SK-N-SH (cell line): ENCODE results near the gene TICAM1. TPM values are rescaled to one million over a fixed set of nuclear protein-coding genes. Genes with fewer than 3 reads are reported as not detected.
"Not testable (repeated sequence)": the region's sequence is repeated elsewhere in the genome, so short reads cannot be mapped to it uniquely, and the experiment has no call there.

Experiments
- CTCF ChIA-PET: fragments of 300-600, 350-600 bp; formaldehyde crosslinking; extraction: SDS; loops from one replicate; lab custom pipeline; 2021; lab: Yijun Ruan, JAX
- POLR2A ChIA-PET: fragments of 350-600 bp; sonication (Branson Sonifier 250); formaldehyde crosslinking; extraction: SDS; loops from one replicate; lab custom pipeline; 2020; ENCODE audit warnings: antibody characterized with exemption, inconsistent platforms; lab: Yijun Ruan, JAX
- DNase-seq: peaks from one replicate; pipeline ENCODE4 v3.0.0; 2012
- H2AFZ ChIP-seq: fragments of 200-600 bp; sonication (generic); 2 replicates; pipeline ENCODE4 v1.8.1; 2016; ENCODE audit warnings: antibody characterized with exemption, mild to moderate bottlenecking, low read depth
- H3F3A ChIP-seq: fragments of 200-600 bp; sonication (generic); replicated peaks from 2 replicates; pipeline ENCODE3; 2016; ENCODE audit warnings: antibody characterized with exemption, mild to moderate bottlenecking; ENCODE audit not compliant: insufficient read depth
- H3K27ac ChIP-seq, 2 experiments: fragments of 200-500 bp in 1 of 2; fragments of 200-600 bp in 1 of 2; sonication (Bioruptor generic) in 1 of 2; sonication (generic), shearing (Covaris generic) in 1 of 2; 2 replicates each; pipeline versions ENCODE4 v1.5.1 to v1.6.1; 2014 to 2016; ENCODE audit warnings: low read depth in 2 of 2, inconsistent platforms in 1 of 2, low read length in 1 of 2, mild to moderate bottlenecking in 1 of 2, mixed read lengths in 1 of 2
- H3K27me3 ChIP-seq: fragments of 200-600 bp; sonication (generic), shearing (Covaris generic); 2 replicates; pipeline ENCODE4 v1.6.1; 2016; ENCODE audit warnings: mixed run types; ENCODE audit not compliant: insufficient read depth
- H3K36me3 ChIP-seq, 2 experiments: fragments of 200-500 bp in 1 of 2; fragments of 200-600 bp in 1 of 2; sonication (Bioruptor generic) in 1 of 2; sonication (generic) in 1 of 2; replicated peaks in 1 of 2; 2 replicates each; pipeline versions ENCODE3 to v1.5.1; 2014 to 2016; ENCODE audit warnings: low read length in 1 of 2, mild to moderate bottlenecking in 1 of 2; ENCODE audit not compliant: insufficient read depth in 2 of 2, control insufficient read depth in 1 of 2
- H3K4me1 ChIP-seq, 2 experiments: fragments of 200-500 bp in 1 of 2; fragments of 200-600 bp in 1 of 2; sonication (Bioruptor generic) in 1 of 2; sonication (generic), shearing (Covaris generic) in 1 of 2; 2 replicates each; pipeline versions ENCODE4 v1.5.1 to v1.6.1; 2014 to 2016; ENCODE audit warnings: low read depth in 1 of 2, low read length in 1 of 2, mixed run types in 1 of 2; ENCODE audit not compliant: insufficient read depth in 2 of 2, control insufficient read depth in 1 of 2
- H3K4me2 ChIP-seq: fragments of 200-600 bp; sonication (generic), shearing (Covaris generic); 2 replicates; pipeline ENCODE4 v1.6.1; 2017; ENCODE audit warnings: mixed run types
- H3K4me3 ChIP-seq, 2 experiments: fragments of 200-500 bp in 1 of 2; fragments of 200-600 bp in 1 of 2; sonication (Bioruptor generic) in 1 of 2; sonication (generic), shearing (Covaris generic) in 1 of 2; 2 replicates each; pipeline versions ENCODE4 v1.5.1 to v1.8.1; 2014 to 2016; ENCODE audit warnings: low read depth in 2 of 2, inconsistent platforms in 1 of 2, low read length in 1 of 2, mild to moderate bottlenecking in 1 of 2, mixed read lengths in 1 of 2, moderate library complexity in 1 of 2
- H3K79me2 ChIP-seq: fragments of 200-600 bp; sonication (generic); 2 replicates; pipeline ENCODE4 v1.8.1; 2017; ENCODE audit warnings: mild to moderate bottlenecking; ENCODE audit not compliant: insufficient read depth
- H3K9ac ChIP-seq: fragments of 200-600 bp; sonication (generic); 2 replicates; pipeline ENCODE4 v1.6.1; 2017; ENCODE audit warnings: mixed run types
- H3K9me2 ChIP-seq: fragments of 200-600 bp; sonication (generic); 2 replicates; pipeline ENCODE4 v1.6.1; 2017; ENCODE audit warnings: mixed run types
- H3K9me3 ChIP-seq: fragments of 200-600 bp; sonication (generic); 2 replicates; pipeline ENCODE4 v1.6.1; 2017; ENCODE audit warnings: mixed run types, mild to moderate bottlenecking, moderate library complexity
- H4K20me1 ChIP-seq: fragments of 200-600 bp; sonication (generic); 2 replicates; pipeline ENCODE4 v1.6.1; 2017; ENCODE audit warnings: mild to moderate bottlenecking, mixed run types; ENCODE audit not compliant: insufficient read depth
- EP300 ChIP-seq, 2 experiments: IDR thresholded peaks; 2 replicates each; pipeline versions ENCODE4 v1.4.0 to v1.6.1; 2012; ENCODE audit warnings: borderline replicate concordance in 1 of 2, low read depth in 1 of 2, low read length in 1 of 2
- FOXM1 ChIP-seq: IDR thresholded peaks from 2 replicates; pipeline ENCODE4 v1.4.0; 2012; ENCODE audit warnings: low read depth, mild to moderate bottlenecking
- WGBS: methylation state at CpG from one replicate; pipeline ENCODE4 v1.1.6; 2017; ENCODE audit warnings: low lambda C conversion rate; 5-methylcytosine and 5-hydroxymethylcytosine counted together
- polyA plus RNA-seq, 3 experiments: library from polyadenylated mRNA; depleted of rRNA; stranded (reverse); fragments of >200 nt; gene quantifications; 2 replicates each; pipeline ENCODE4 v1.2.3, GENCODE V29; 2012
- TF ChIP-seq, protein P1 (sequence below): IDR thresholded peaks from 2 replicates; pipeline ENCODE4; 2012

TICAM1 gene
- polyA plus RNA-seq, 1 of the 3 experiments (the other 2 are of a cell fraction) = 2.7 TPM

DNA sequence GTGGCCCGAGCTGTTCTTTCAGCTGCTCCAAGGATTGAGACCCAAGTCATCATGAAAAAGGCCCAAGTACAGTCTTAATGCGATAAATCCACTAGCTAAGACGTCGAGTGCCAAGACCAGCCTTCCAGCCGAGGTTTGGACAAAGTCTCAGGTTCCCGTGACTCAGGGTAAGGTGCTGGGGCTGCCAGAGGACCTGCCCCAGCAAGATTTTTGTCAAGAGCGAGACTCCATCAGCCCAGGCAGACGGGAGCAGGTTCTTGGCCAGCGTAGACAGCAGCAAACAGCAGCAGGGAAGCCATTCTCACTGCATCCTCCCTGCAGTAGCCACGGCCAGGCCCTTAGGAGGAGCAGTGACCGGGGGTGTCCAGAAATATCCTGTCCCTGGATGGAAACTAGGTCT, 36.5 kb downstream of the TICAM1 start:
- H3K27me3 ChIP-seq = no peaks in the 10 kb centered on the region
- no peak overlapping the region for H3K4me2 ChIP-seq
- peaks cover 5% of the 10 kb centered on the region for H3F3A ChIP-seq
- H3K9me2 ChIP-seq = no peaks in the 10 kb centered on the region
- DNase-seq = no peak
- H3K4me1 ChIP-seq = peaks cover 7 to 8% of the 10 kb centered on the region in 2 experiments; a peak in 2 of 4 replicates
- H3K79me2 ChIP-seq = peaks cover 52% of the 10 kb centered on the region
- TF ChIP-seq EP300 (IDR thresholded peaks at IDR 0.05; ENCODE audit: borderline replicate concordance in 1 of 2, low read depth in 1 of 2, low read length in 1 of 2) (no peak), FOXM1 (no peak)
- TF ChIP-seq, protein P1, sequence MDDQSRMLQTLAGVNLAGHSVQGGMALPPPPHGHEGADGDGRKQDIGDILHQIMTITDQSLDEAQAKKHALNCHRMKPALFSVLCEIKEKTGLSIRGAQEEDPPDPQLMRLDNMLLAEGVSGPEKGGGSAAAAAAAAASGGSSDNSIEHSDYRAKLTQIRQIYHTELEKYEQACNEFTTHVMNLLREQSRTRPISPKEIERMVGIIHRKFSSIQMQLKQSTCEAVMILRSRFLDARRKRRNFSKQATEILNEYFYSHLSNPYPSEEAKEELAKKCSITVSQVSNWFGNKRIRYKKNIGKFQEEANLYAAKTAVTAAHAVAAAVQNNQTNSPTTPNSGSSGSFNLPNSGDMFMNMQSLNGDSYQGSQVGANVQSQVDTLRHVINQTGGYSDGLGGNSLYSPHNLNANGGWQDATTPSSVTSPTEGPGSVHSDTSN = no peak
- ChIA-PET POLR2A (no interaction called here), CTCF (no interaction called here)
- H4K20me1 ChIP-seq = no peaks in the 10 kb centered on the region
- H2AFZ ChIP-seq = no peak overlapping the region
- 79% methylated on average over 10 of the region's 11 CpGs for WGBS
- peaks cover 17 to 29% of the 10 kb centered on the region in 2 experiments for H3K36me3 ChIP-seq
- no peak overlapping the region for H3K9ac ChIP-seq
- H3K27ac ChIP-seq = no peak overlapping the region
- H3K4me3 ChIP-seq = no peak overlapping the region
- no peaks in the 10 kb centered on the region for H3K9me3 ChIP-seq

DNA sequence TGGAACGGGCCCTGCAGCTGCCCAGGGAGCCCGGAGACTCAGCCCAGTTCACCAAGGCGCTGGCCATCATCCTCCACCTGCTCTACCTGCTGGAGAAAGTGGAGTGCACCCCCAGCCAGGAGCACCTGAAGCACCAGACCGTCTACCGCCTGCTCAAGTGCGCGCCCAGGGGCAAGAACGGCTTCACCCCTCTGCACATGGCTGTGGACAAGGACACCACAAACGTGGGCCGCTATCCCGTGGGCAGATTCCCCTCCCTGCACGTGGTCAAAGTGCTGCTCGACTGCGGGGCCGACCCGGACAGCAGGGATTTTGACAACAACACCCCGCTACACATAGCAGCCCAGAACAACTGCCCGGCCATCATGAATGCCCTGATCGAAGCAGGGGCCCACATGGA, 38.2 kb downstream of the TICAM1 start:
- WGBS = 88% methylated on average over 6 of the region's 19 CpGs
- H3K27me3 ChIP-seq, H3F3A ChIP-seq, H3K9me2 ChIP-seq, POLR2A ChIA-PET, H3K27ac ChIP-seq, DNase-seq, H2AFZ ChIP-seq, CTCF ChIA-PET, H4K20me1 ChIP-seq, H3K9me3 ChIP-seq, H3K4me3 ChIP-seq, H3K4me1 ChIP-seq, H3K9ac ChIP-seq: not testable (repeated sequence)
- Histone ChIP-seq H3K4me2 (0 out of 2 replicates have a peak overlapping the region, but pooled peaks have one; percentile 92), H3K79me2 (peaks cover 52% of the 10 kb centered on the region), H3K36me3 (peaks cover 17 to 29% of the 10 kb centered on the region in 2 experiments)

DNA sequence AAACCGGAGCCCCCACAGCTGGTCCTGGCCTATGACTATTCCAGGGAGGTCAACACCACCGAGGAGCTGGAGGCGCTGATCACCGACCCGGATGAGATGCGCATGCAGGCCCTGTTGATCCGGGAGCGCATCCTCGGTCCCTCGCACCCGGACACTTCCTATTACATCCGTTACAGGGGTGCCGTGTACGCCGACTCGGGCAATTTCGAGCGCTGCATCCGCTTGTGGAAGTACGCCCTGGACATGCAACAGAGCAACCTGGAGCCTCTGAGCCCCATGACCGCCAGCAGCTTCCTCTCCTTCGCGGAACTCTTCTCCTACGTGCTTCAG, 38.7 kb downstream of the TICAM1 start:
- peak overlapping the region; percentile 77 to 87; a peak in 2 of 4 replicates for H3K4me3 ChIP-seq
- H3F3A ChIP-seq, H4K20me1 ChIP-seq, H3K9me2 ChIP-seq, H3K27ac ChIP-seq, H3K4me1 ChIP-seq, H3K9ac ChIP-seq, H3K9me3 ChIP-seq, POLR2A ChIA-PET, H3K27me3 ChIP-seq, H2AFZ ChIP-seq, DNase-seq: not testable (repeated sequence)
- peak overlapping the region; percentile 92 for H3K4me2 ChIP-seq
- CTCF ChIA-PET = interaction anchor here (6.0 kb wide), 1 partner anchor 59 kb away, joined by 350 read pairs; the partner anchor contains the start of gene DPP9
- H3K79me2 ChIP-seq = peaks cover 52% of the 10 kb centered on the region
- peaks cover 17 to 29% of the 10 kb centered on the region in 2 experiments for H3K36me3 ChIP-seq
- 95% methylated on average over 13 of the region's 24 CpGs for WGBS

DNA sequence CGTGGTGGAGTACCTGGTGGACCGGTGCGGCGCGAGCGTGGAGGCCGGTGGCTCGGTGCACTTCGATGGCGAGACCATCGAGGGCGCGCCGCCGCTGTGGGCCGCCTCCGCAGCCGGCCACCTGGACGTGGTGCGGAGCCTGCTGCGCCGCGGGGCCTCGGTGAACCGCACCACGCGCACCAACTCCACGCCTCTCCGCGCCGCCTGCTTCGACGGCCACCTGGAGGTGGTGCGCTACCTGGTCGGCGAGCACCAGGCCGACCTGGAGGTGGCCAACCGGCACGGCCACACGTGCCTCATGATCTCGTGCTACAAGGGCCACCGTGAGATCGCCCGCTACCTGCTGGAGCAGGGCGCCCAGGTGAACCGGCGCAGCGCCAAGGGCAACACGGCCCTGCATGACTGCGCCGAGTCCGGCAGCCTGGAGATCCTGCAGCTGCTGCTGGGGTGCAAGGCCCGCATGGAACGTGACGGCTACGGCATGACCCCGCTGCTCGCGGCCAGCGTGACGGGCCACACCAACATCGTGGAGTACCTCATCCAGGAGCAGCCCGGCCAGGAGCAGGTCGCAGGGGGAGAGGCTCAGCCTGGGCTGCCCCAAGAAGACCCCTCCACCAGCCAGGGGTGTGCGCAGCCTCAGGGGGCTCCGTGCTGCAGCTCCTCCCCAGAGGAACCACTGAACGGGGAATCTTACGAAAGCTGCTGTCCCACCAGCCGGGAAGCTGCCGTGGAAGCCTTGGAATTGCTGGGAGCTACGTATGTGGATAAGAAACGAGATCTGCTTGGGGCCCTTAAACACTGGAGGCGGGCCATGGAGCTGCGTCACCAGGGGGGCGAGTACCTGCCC, 39.3 kb downstream of the TICAM1 start:
- Histone ChIP-seq H3K4me2 (peak overlapping the region; percentile 92), H3K9ac (peak overlapping the region; percentile 90), H3K27ac (peak overlapping the region; percentile 68 to 82; a peak in 2 of 4 replicates), H3K36me3 (peaks cover 17 to 29% of the 10 kb centered on the region in 2 experiments), H3K79me2 (peaks cover 47% of the 10 kb centered on the region), H3K4me3 (peak overlapping the region; percentile 77 to 87)
- not testable (repeated sequence) for H3K4me1 ChIP-seq, H4K20me1 ChIP-seq, H3K9me3 ChIP-seq, H3F3A ChIP-seq, H2AFZ ChIP-seq, DNase-seq, H3K27me3 ChIP-seq, H3K9me2 ChIP-seq
- CTCF ChIA-PET = interaction anchor here (0.7 to 6.0 kb wide), 13 partner anchors 10 to 252 kb away, joined by 3 to 350 read pairs (median 10); partner anchors contain the start of genes DPP9 and LRG1
- 2% methylated on average over 35 of the region's 75 CpGs for WGBS
- POLR2A ChIA-PET = interaction anchor here (2.3 kb wide), 1 partner anchor 23 kb away, joined by 22 read pairs; no protein-coding TSS in a partner anchor
